IPS-18a (cell line): ENCODE measurements around the gene NEURL1.

Experiments
- H3K27ac ChIP-seq: one replicate; pipeline ENCODE4 v1.5.1; 2013; ENCODE audit warnings: low read length
- H3K27me3 ChIP-seq: one replicate; pipeline ENCODE4 v1.6.1; 2013; ENCODE audit warnings: mild to moderate bottlenecking, low read length; ENCODE audit not compliant: control insufficient read depth, insufficient read depth
- H3K36me3 ChIP-seq: one replicate; pipeline ENCODE4 v1.6.1; 2013; ENCODE audit warnings: low read depth, low read length; ENCODE audit not compliant: control insufficient read depth
- H3K4me1 ChIP-seq: one replicate; pipeline ENCODE4 v1.6.1; 2013; ENCODE audit warnings: low read depth, low read length; ENCODE audit not compliant: control insufficient read depth
- H3K4me3 ChIP-seq: one replicate; pipeline ENCODE4 v1.5.1; 2013; ENCODE audit warnings: low read length
- H3K9ac ChIP-seq: one replicate; pipeline ENCODE4 v1.6.1; 2013; ENCODE audit warnings: mild to moderate bottlenecking, low read length, moderate library complexity
- H3K9me3 ChIP-seq: one replicate; pipeline ENCODE4 v1.6.1; 2013; ENCODE audit warnings: low read depth, low read length; ENCODE audit not compliant: control insufficient read depth

Gene NEURL1

GRCh38 chr10:103610921-103611511 is 117.5 kb downstream of the NEURL1 start:
- Histone ChIP-seq H3K4me1 (no peaks in the 10 kb centered on the region), H3K27ac (no peak overlapping the region), H3K4me3 (no peak overlapping the region), H3K9me3 (no peaks in the 10 kb centered on the region), H3K27me3 (no peaks in the 10 kb centered on the region), H3K36me3 (no peaks in the 10 kb centered on the region), H3K9ac (no peak overlapping the region)

GRCh38 chr10:103612462-103613365 is 119.2 kb downstream of the NEURL1 start:
- Histone ChIP-seq H3K27me3 (no peaks in the 10 kb centered on the region), H3K9ac (no peak overlapping the region), H3K4me1 (no peaks in the 10 kb centered on the region), H3K9me3 (no peaks in the 10 kb centered on the region), H3K4me3 (no peak overlapping the region), H3K36me3 (no peaks in the 10 kb centered on the region), H3K27ac (no peak overlapping the region)

DNA sequence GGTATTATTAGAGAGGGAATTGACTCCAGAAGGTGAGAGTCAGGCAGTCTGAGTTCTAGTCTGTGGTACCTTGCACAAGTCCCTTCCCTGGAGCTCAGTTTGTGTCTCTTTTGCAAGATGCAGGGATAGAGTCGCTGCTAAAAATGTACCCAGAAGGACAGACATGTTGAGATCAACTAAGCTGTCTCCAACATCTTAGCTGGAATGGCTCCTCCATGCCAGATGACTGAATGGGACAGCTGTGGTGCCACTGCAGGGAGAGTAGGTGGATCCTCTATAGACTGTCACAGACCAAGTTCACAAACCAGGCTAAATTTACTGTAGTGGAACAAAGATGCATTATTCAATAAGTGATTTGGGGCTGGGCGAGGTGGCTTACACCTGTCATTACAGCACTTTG is 120.1 kb downstream of the NEURL1 start:
- no peak overlapping the region for H3K4me3 ChIP-seq
- no peaks in the 10 kb centered on the region for H3K36me3 ChIP-seq
- H3K9me3 ChIP-seq = no peaks in the 10 kb centered on the region
- no peak overlapping the region for H3K9ac ChIP-seq
- no peaks in the 10 kb centered on the region for H3K4me1 ChIP-seq
- no peak overlapping the region for H3K27ac ChIP-seq
- H3K27me3 ChIP-seq = no peaks in the 10 kb centered on the region

- no peaks in the 10 kb centered on the region for H3K27me3 ChIP-seq
- no peak overlapping the region for H3K9ac ChIP-seq
- no peaks in the 10 kb centered on the region for H3K9me3 ChIP-seq
- H3K4me3 ChIP-seq = no peak overlapping the region
- H3K27ac ChIP-seq = no peak overlapping the region
- no peaks in the 10 kb centered on the region for H3K36me3 ChIP-seq
- H3K4me1 ChIP-seq = no peaks in the 10 kb centered on the region
Measured at GRCh38 chr10:103614306-103615158, 121.0 kb downstream of the NEURL1 start.

DNA sequence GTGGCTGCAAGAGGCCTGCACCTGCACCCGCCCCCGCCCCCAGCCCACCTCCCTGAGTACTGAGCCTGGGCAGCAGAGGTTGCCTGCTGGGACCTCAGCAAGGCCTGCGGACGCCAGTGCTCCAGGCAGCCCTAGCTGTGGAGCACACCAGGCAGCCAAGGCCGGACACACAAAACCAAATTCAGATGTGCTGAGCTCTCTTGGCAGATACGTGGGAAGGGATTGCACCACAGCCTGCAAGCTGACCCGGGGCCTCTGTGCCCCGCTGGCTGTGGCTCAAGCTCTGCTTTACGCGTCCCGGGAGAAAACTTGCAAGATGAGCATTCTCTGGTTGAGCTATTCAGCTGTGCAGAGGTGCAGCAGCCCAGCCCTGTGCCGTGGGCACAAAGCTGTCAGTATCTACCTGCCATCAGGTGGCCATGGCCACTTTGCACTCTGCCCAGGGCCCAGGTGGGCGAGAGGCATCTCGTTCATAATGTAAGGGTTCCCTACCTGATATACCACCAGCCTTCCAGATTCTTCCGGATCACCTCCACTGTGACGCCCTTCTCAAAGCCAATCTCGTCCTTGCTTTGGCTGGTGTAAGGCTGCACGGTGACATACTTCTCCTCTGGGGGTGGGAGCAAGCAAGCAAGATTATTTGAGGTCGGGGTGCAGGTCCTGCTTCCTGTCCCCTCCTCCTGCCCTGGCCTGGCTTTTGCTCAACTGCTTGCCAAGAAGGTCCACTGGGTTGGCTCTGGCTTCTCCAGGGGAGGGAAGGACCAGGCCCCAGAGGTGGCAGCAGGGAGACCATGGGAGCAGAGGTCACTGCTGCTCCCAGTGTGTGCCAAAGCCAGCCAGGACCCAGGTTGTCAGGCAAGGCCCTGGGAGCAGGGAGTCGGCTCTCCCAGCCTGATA is 123.4 kb downstream of the NEURL1 start:
- no peaks in the 10 kb centered on the region for H3K9me3 ChIP-seq
- no peak overlapping the region for H3K27ac ChIP-seq
- no peak overlapping the region for H3K9ac ChIP-seq
- H3K4me3 ChIP-seq = no peak overlapping the region
- peaks cover 4% of the 10 kb centered on the region for H3K36me3 ChIP-seq
- H3K4me1 ChIP-seq = no peaks in the 10 kb centered on the region
- no peaks in the 10 kb centered on the region for H3K27me3 ChIP-seq

DNA sequence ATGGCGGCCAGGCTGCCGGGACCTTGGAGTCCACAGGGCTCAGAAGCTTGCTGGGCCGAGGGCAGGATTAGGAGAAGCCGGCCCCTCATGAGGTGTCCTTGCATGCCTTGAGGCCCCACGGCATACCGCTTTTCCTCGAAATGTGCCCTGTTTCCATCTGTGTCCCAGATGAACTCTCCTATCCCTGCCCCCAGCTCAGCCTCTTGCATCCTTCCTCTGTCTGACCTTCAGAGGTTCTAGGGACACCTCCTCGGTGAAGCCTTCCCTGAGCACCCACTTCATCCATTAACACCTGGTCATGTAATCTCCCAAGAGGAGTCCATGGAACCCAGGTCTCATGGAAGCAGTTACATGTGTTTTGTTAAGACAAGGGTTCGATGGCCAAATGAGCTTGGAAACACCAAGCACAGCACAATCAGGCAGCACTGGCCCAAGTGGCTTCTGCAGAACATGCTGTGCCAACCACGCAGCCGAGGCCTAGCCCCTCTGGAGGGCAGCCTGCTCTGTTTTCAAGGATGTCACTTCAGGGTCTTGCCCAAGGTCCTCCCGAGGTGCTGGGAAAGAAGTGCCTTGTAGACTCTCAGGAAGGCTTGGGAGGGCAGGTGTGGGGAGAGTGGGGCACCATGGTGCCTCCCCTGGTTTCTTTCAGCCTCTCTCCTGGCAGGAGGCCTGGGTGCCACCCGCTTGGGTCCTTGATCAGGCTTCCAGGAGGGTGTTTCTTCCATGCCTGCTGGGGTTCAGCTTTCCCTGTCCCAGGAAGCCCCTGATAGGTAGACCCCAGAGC is 124.3 kb downstream of the NEURL1 start:
- H3K4me3 ChIP-seq = no peak overlapping the region
- no peaks in the 10 kb centered on the region for H3K9me3 ChIP-seq
- no peak overlapping the region for H3K27ac ChIP-seq
- H3K9ac ChIP-seq = no peak overlapping the region
- H3K27me3 ChIP-seq = no peaks in the 10 kb centered on the region
- peaks cover 4% of the 10 kb centered on the region for H3K36me3 ChIP-seq
- H3K4me1 ChIP-seq = no peaks in the 10 kb centered on the region

DNA sequence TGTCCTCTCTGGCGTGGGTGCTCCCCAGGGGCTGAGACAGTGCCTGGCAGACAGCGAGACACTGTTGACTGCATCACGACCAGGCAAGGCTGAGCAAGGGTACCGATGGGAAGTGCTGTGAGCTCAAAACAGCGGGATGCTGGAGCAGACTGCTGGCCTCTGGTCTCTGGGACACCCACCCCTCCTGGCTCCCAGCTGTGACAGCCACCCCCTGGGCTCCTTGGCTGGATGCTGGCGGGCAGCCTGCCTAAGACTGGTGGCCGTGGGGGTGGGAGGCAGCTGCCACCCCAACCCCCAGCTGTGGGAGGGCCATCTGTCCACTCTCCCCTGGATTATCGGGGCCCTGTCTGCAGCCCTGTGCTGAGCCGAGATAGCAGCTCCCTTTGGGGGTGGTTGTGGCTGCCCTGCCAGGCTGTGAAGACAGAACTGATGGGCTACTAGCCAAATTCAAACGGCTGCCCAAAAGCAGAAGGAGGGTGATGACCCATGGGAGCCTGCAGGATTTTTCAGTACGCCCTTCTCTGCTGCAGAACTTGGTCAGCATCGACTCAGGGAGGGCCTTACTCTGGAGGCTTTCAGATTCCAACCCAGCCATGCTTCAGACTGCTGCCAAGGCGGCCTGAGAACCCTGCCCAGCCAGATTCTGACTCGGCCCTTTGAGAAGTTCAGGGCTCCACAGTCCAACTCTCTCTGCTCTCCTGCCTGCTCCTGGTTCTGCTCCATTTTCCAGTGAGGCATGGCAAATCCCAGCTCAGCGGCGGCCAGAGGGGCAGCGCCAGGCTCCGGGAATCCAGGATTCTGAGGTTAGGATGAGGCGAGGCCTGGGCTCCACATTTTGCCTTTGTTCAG is 125.3 kb downstream of the NEURL1 start:
- Histone ChIP-seq H3K4me3 (no peak overlapping the region), H3K9ac (no peak overlapping the region), H3K4me1 (no peaks in the 10 kb centered on the region), H3K27ac (no peak overlapping the region), H3K36me3 (peaks cover 4% of the 10 kb centered on the region), H3K27me3 (no peaks in the 10 kb centered on the region), H3K9me3 (no peaks in the 10 kb centered on the region)

DNA sequence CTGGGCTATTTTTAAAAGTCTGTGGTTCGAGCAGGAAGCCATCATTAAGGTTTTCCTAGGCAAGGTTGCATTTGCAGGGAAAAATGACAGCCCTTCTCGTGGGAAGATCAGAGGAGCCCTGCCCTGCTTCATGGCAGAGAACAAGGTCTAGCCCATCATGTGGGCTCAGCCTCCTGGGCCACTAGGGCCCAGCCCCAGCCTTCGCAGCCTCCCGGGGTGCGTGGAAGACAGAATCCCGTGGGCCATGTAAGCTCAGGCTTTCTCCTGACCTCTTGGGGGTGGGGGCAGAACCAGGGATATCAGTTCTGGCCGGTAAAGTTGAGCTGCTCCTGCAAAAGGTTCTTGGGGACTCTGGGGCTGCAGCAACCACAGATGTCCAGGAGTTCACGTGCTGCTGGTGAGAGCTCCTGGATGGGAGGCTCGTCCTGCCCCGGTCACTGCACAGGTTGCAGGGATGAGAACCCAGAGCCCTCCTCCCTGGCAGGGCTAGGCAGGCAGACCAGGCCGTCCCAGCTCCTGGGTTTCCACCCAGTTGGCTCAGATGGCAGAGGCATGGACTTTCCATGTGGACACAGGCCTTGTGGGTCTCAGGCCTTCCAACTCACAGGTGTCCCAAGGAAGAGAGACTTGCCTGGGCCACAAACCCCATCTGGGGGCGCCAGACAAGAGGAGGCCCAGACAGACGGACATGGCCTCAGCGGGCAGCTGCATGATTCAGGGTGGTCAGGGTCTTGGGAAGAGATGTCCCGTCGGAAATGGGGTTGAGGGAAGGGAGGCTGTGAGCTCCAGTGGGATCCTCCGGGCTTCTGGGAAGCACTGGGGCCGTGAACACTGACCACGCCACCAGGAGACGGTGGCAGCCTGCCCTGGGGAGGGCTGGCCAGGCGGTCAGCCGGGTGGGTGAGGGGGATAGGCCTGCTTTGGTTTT is 126.2 kb downstream of the NEURL1 start:
- Histone ChIP-seq H3K4me3 (no peak overlapping the region), H3K4me1 (no peaks in the 10 kb centered on the region), H3K27me3 (no peaks in the 10 kb centered on the region), H3K9me3 (no peaks in the 10 kb centered on the region), H3K9ac (no peak overlapping the region), H3K27ac (no peak overlapping the region), H3K36me3 (peaks cover 4% of the 10 kb centered on the region)

- Histone ChIP-seq H3K36me3 (peaks cover 4% of the 10 kb centered on the region), H3K4me1 (no peaks in the 10 kb centered on the region), H3K4me3 (no peak overlapping the region), H3K27me3 (no peaks in the 10 kb centered on the region), H3K27ac (no peak overlapping the region), H3K9me3 (no peaks in the 10 kb centered on the region), H3K9ac (no peak overlapping the region)
Measured at GRCh38 chr10:103620352-103620740, 126.8 kb downstream of the NEURL1 start.
